HEK293 (cell line): ENCODE measurements around the gene RNF227.

Experiments
- ZNF121 ChIP-seq: fragments of 450-650 bp; formaldehyde crosslinking; IDR thresholded peaks from 2 replicates; pipeline ENCODE4 v1.5.1; 2016; ENCODE audit warnings: missing biosample characterization, missing genetic modification characterization
- ZNF184 ChIP-seq: fragments of 450-650 bp; IDR thresholded peaks from 2 replicates; pipeline ENCODE4 v1.5.1; 2018; ENCODE audit warnings: missing biosample characterization, mild to moderate bottlenecking, missing genetic modification characterization
- ZNF239 ChIP-seq: fragments of 450-650 bp; formaldehyde crosslinking; IDR thresholded peaks from 2 replicates; pipeline ENCODE4 v1.5.1; 2016; ENCODE audit warnings: missing biosample characterization, missing genetic modification characterization
- ZNF335 ChIP-seq: fragments of 450-650 bp; formaldehyde crosslinking; conservative IDR thresholded peaks from 2 replicates; pipeline ENCODE4 v1.5.1; 2016; ENCODE audit warnings: missing biosample characterization, missing genetic modification characterization
- ZNF501 ChIP-seq: fragments of 450-650 bp; formaldehyde crosslinking; IDR thresholded peaks from 2 replicates; pipeline ENCODE4 v1.5.1; 2016; ENCODE audit warnings: missing biosample characterization, missing genetic modification characterization
- TF ChIP-seq, protein P1 (sequence below): fragments of 450-650 bp; formaldehyde crosslinking; IDR thresholded peaks from 2 replicates; pipeline ENCODE4 v1.5.1; 2016; ENCODE audit warnings: missing biosample characterization, missing genetic modification characterization
- TF ChIP-seq, protein P2 (sequence below): fragments of 450-650 bp; formaldehyde crosslinking; IDR thresholded peaks from 2 replicates; pipeline ENCODE4 v1.5.1; 2016; ENCODE audit warnings: missing biosample characterization, missing genetic modification characterization, low read depth
- TF ChIP-seq, protein P3 (sequence below): fragments of 450-650 bp; formaldehyde crosslinking; IDR thresholded peaks from 2 replicates; pipeline ENCODE4 v1.5.1; 2017; ENCODE audit warnings: missing biosample characterization, missing genetic modification characterization
- TF ChIP-seq, protein P4 (sequence below): fragments of 450-650 bp; formaldehyde crosslinking; IDR thresholded peaks from 2 replicates; pipeline ENCODE4 v1.5.1; 2016; ENCODE audit warnings: missing biosample characterization, missing genetic modification characterization
- TF ChIP-seq, protein P5 (sequence below): fragments of 450-650 bp; formaldehyde crosslinking; IDR thresholded peaks from 2 replicates; pipeline ENCODE4 v1.5.1; 2016; ENCODE audit warnings: missing biosample characterization, missing genetic modification characterization, low read depth

DNA sequence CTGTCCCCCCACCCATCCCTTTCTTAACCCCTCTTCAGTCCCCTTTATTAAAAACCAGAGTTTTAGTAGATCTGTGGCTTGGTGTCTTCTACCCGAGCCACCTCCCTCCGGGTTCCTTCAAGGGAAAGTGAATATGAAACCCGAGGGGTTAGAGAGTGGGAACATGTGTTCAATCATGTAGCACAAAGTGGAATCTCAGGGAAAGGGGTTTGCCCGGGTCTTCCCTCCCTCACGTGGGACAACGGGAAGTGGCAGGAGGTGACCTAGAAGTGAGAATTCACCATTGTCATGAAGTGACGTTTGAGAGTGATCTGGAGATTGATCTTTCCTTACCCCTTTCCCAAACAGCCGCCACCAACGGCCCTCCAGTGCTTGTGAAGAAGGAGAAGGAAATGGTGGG, 5.0 kb downstream of the RNF227 start:
- TF ChIP-seq, protein P1, sequence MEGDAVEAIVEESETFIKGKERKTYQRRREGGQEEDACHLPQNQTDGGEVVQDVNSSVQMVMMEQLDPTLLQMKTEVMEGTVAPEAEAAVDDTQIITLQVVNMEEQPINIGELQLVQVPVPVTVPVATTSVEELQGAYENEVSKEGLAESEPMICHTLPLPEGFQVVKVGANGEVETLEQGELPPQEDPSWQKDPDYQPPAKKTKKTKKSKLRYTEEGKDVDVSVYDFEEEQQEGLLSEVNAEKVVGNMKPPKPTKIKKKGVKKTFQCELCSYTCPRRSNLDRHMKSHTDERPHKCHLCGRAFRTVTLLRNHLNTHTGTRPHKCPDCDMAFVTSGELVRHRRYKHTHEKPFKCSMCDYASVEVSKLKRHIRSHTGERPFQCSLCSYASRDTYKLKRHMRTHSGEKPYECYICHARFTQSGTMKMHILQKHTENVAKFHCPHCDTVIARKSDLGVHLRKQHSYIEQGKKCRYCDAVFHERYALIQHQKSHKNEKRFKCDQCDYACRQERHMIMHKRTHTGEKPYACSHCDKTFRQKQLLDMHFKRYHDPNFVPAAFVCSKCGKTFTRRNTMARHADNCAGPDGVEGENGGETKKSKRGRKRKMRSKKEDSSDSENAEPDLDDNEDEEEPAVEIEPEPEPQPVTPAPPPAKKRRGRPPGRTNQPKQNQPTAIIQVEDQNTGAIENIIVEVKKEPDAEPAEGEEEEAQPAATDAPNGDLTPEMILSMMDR (tag by site-specific recombination): no peak
- TF ChIP-seq ZNF335 (tag by site-specific recombination) (no peak), ZNF121 (tag by site-specific recombination) (no peak), ZNF239 (tag by site-specific recombination) (no peak), ZNF184 (tag by site-specific recombination) (no peak), ZNF501 (no peak)
- TF ChIP-seq, protein P2, sequence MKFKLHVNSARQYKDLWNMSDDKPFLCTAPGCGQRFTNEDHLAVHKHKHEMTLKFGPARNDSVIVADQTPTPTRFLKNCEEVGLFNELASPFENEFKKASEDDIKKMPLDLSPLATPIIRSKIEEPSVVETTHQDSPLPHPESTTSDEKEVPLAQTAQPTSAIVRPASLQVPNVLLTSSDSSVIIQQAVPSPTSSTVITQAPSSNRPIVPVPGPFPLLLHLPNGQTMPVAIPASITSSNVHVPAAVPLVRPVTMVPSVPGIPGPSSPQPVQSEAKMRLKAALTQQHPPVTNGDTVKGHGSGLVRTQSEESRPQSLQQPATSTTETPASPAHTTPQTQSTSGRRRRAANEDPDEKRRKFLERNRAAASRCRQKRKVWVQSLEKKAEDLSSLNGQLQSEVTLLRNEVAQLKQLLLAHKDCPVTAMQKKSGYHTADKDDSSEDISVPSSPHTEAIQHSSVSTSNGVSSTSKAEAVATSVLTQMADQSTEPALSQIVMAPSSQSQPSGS (tag by site-specific recombination): no peak
- TF ChIP-seq, protein P3, sequence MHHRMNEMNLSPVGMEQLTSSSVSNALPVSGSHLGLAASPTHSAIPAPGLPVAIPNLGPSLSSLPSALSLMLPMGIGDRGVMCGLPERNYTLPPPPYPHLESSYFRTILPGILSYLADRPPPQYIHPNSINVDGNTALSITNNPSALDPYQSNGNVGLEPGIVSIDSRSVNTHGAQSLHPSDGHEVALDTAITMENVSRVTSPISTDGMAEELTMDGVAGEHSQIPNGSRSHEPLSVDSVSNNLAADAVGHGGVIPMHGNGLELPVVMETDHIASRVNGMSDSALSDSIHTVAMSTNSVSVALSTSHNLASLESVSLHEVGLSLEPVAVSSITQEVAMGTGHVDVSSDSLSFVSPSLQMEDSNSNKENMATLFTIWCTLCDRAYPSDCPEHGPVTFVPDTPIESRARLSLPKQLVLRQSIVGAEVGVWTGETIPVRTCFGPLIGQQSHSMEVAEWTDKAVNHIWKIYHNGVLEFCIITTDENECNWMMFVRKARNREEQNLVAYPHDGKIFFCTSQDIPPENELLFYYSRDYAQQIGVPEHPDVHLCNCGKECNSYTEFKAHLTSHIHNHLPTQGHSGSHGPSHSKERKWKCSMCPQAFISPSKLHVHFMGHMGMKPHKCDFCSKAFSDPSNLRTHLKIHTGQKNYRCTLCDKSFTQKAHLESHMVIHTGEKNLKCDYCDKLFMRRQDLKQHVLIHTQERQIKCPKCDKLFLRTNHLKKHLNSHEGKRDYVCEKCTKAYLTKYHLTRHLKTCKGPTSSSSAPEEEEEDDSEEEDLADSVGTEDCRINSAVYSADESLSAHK (tag by site-specific recombination): no peak
- TF ChIP-seq, protein P4, sequence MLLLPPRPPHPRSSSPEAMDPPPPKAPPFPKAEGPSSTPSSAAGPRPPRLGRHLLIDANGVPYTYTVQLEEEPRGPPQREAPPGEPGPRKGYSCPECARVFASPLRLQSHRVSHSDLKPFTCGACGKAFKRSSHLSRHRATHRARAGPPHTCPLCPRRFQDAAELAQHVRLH (tag by site-specific recombination): no peak
- TF ChIP-seq, protein P5, sequence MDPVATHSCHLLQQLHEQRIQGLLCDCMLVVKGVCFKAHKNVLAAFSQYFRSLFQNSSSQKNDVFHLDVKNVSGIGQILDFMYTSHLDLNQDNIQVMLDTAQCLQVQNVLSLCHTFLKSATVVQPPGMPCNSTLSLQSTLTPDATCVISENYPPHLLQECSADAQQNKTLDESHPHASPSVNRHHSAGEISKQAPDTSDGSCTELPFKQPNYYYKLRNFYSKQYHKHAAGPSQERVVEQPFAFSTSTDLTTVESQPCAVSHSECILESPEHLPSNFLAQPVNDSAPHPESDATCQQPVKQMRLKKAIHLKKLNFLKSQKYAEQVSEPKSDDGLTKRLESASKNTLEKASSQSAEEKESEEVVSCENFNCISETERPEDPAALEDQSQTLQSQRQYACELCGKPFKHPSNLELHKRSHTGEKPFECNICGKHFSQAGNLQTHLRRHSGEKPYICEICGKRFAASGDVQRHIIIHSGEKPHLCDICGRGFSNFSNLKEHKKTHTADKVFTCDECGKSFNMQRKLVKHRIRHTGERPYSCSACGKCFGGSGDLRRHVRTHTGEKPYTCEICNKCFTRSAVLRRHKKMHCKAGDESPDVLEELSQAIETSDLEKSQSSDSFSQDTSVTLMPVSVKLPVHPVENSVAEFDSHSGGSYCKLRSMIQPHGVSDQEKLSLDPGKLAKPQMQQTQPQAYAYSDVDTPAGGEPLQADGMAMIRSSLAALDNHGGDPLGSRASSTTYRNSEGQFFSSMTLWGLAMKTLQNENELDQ (tag by site-specific recombination): no peak
